SK-N-SH treated with all-trans-retinoic acid at 6 μM for 48 hours (cell line): ENCODE data around the gene GPX4.

Experiments
- ATAC-seq: fragments of 200-7000 bp; cut with Tn5 transposase; 3 replicates; pipeline ENCODE4 v1.9.1; 2020; ENCODE audit warnings: mild to moderate bottlenecking, moderate library complexity
- ARNTL ChIP-seq: fragments of 450-650 bp; formaldehyde crosslinking; IDR thresholded peaks from 2 replicates; pipeline ENCODE4 v1.5.0; 2020; ENCODE audit warnings: low read depth, mild to moderate bottlenecking, moderate library complexity, borderline replicate concordance
- CREB5 ChIP-seq: fragments of 250-450 bp; sonication (Bioruptor Pico); IDR thresholded peaks from 2 replicates; pipeline ENCODE4 v1.5.1; 2020; ENCODE audit warnings: low read depth, mild to moderate bottlenecking, moderate library complexity
- CSDC2 ChIP-seq: fragments of 250-450 bp; sonication (Bioruptor Pico); IDR thresholded peaks from 2 replicates; pipeline ENCODE4 v1.5.0; 2020; ENCODE audit warnings: mild to moderate bottlenecking, moderate library complexity
- ESRRG ChIP-seq: fragments of 250-450 bp; sonication (Bioruptor Pico); IDR thresholded peaks from 2 replicates; pipeline ENCODE4 v1.6.1; 2021; ENCODE audit warnings: mild to moderate bottlenecking
- GLIS3 ChIP-seq: fragments of 250-450 bp; sonication (Bioruptor Pico); IDR thresholded peaks from 2 replicates; pipeline ENCODE4 v1.5.0; 2020; ENCODE audit warnings: mild to moderate bottlenecking, moderate library complexity
- ISL1 ChIP-seq: fragments of 250-450 bp; sonication (Bioruptor Pico); IDR thresholded peaks from 2 replicates; pipeline ENCODE4 v2.1.2; 2022; ENCODE audit warnings: mild to moderate bottlenecking, moderate library complexity
- OSR1 ChIP-seq: fragments of 250-450 bp; sonication (Bioruptor Pico); IDR thresholded peaks from 2 replicates; pipeline ENCODE4 v1.8.0; 2022; ENCODE audit warnings: moderate library complexity, mild to moderate bottlenecking, inconsistent platforms
- POU6F1 ChIP-seq: fragments of 250-450 bp; sonication (Bioruptor Pico); IDR thresholded peaks from 2 replicates; pipeline ENCODE4 v1.8.0; 2021; ENCODE audit warnings: low read depth, mild to moderate bottlenecking, moderate library complexity, borderline replicate concordance
- PPARA ChIP-seq: fragments of 250-450 bp; sonication (Bioruptor Pico); IDR thresholded peaks from 2 replicates; pipeline ENCODE4 v1.5.0; 2020; ENCODE audit warnings: mild to moderate bottlenecking, borderline replicate concordance
- TCF4 ChIP-seq: fragments of 250-450 bp; sonication (Bioruptor Pico); IDR thresholded peaks from 2 replicates; pipeline ENCODE4 v1.8.0; 2021; ENCODE audit warnings: mild to moderate bottlenecking, moderate library complexity, borderline replicate concordance
- TOX ChIP-seq: fragments of 250-450 bp; sonication (Bioruptor Pico); IDR thresholded peaks from 2 replicates; pipeline ENCODE4 v1.8.0; 2021; ENCODE audit warnings: mild to moderate bottlenecking, moderate library complexity, borderline replicate concordance
- ZFP3 ChIP-seq: fragments of 250-450 bp; sonication (Bioruptor Pico); IDR thresholded peaks from 2 replicates; pipeline ENCODE4 v1.5.0; 2020; ENCODE audit warnings: mild to moderate bottlenecking, moderate library complexity
- ZFP30 ChIP-seq: fragments of 450-650 bp; formaldehyde crosslinking; IDR thresholded peaks from 2 replicates; pipeline ENCODE4 v1.5.0; 2022; ENCODE audit warnings: mild to moderate bottlenecking, moderate library complexity
- ZNF565 ChIP-seq: fragments of 450-650 bp; formaldehyde crosslinking; conservative IDR thresholded peaks from 2 replicates; pipeline ENCODE4 v1.5.0; 2020; ENCODE audit warnings: low read depth, mild to moderate bottlenecking, moderate library complexity
- ZNF70 ChIP-seq: fragments of 450-650 bp; formaldehyde crosslinking; IDR thresholded peaks from 2 replicates; pipeline ENCODE4 v1.5.0; 2020; ENCODE audit warnings: mild to moderate bottlenecking, moderate library complexity
- TF ChIP-seq, protein P1 (sequence below): fragments of 250-450 bp; sonication (Bioruptor Pico); IDR thresholded peaks from 2 replicates; pipeline ENCODE4 v1.5.1; 2021; ENCODE audit warnings: mild to moderate bottlenecking, moderate library complexity
- TF ChIP-seq, protein P2 (sequence below): fragments of 250-450 bp; sonication (Bioruptor Pico); IDR thresholded peaks from 2 replicates; pipeline ENCODE4 v1.5.0; 2020; ENCODE audit warnings: mild to moderate bottlenecking, moderate library complexity

Gene GPX4

GRCh38 chr19:1086613-1087012 is 17.2 kb upstream of the GPX4 start:
- ATAC-seq = no peak
- TF ChIP-seq OSR1 (CRISPR knock-in tag) (no peak), ZNF565 (CRISPR knock-in tag) (no peak), ISL1 (no peak), PPARA (CRISPR knock-in tag) (no peak), ZFP30 (CRISPR knock-in tag) (no peak), TOX (no peak)
- TF ChIP-seq, all 23 proteins: peak for 0

- TF ChIP-seq TCF4 (CRISPR knock-in tag) = no peak
- no peak for TF ChIP-seq ESRRG (CRISPR knock-in tag)
- TF ChIP-seq ZFP3 = no peak
- TF ChIP-seq OSR1 (CRISPR knock-in tag) = no peak
- no peak for TF ChIP-seq ARNTL (CRISPR knock-in tag)
- no peak for TF ChIP-seq GLIS3
- no peak for TF ChIP-seq CREB5 (CRISPR knock-in tag)
- no peak for TF ChIP-seq ZNF565 (CRISPR knock-in tag)
- TF ChIP-seq CSDC2 (CRISPR knock-in tag) = no peak
- ATAC-seq = no peak
These were observed 15.9 kb upstream of the GPX4 start for GRCh38 chr19:1087813-1088415.

DNA sequence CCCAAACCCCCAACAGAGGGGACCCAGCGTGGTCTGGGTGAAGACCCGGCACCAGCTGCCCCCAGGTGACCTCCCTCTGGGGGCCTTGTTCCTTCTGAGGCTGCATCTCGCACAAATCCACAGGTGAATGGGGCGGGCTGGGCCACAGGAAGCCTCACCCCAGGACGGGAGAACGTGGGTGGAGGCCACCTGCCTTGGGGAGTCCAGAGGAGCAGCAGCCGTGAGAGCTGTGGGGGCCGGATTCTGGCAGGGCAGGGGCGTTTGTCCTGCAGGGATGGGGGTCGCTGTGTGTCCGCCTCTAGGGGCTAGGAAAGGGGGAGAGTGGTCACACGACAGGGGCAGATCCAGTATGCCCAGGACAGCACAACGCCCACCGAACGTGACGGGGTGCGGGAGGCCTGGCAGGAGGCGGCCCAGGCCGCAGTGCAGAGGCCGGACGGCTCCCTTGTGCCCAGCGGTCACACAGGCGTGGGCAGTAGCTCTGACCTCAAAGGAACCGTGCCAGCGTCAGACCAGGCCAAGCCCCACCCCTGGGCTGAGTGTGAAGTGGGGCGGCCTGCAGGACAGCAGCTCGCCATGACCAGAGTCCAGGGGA is 15.3 kb upstream of the GPX4 start:
- ATAC-seq = no peak
- TF ChIP-seq GLIS3 (no peak), CSDC2 (CRISPR knock-in tag) (no peak), ISL1 (no peak), ZFP3 (no peak)
- TF ChIP-seq, all 23 proteins: peak for 0

DNA sequence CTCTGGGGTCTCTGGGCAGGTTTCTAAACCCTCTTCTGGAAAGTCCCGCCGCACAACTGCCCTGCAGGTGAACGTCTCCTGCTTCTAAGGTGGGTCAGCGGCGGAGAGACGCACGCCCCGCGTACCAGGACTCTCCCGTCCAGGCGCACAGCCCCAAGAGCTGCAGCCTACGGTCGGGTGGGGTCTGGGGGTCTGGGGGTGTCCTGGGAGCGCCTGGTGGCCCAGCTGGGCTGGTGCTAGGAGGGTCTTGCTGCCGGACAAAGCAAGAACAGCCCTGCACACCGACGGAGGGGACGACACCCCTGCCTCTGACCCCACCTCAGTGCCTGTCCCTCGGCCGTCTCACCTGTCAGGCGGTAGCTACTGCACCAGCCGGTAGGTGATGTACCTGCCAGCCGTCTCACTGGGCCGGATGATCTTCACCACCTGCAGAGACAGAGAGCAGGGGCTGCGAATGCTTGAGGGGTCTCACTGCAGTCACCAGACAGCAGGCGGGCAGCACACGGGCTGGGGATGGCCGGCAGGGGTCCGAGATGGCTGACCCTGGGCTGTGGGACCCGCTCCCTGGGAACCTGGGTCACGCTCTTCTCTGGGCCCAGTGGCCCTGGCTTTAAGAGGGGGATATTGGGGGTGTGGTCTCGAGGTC is 14.5 kb upstream of the GPX4 start:
- no peak for TF ChIP-seq GLIS3
- TF ChIP-seq TCF4 (CRISPR knock-in tag) = no peak
- TF ChIP-seq, protein P1, sequence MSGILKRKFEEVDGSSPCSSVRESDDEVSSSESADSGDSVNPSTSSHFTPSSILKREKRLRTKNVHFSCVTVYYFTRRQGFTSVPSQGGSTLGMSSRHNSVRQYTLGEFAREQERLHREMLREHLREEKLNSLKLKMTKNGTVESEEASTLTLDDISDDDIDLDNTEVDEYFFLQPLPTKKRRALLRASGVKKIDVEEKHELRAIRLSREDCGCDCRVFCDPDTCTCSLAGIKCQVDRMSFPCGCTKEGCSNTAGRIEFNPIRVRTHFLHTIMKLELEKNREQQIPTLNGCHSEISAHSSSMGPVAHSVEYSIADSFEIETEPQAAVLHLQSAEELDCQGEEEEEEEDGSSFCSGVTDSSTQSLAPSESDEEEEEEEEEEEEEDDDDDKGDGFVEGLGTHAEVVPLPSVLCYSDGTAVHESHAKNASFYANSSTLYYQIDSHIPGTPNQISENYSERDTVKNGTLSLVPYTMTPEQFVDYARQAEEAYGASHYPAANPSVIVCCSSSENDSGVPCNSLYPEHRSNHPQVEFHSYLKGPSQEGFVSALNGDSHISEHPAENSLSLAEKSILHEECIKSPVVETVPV (CRISPR knock-in tag) = no peak
- TF ChIP-seq ZFP3 = no peak
- no peak for ATAC-seq

GRCh38 chr19:1089891-1090290 is 13.9 kb upstream of the GPX4 start:
- no peak for ATAC-seq

More at GRCh38 chr19:1089891-1090290, 13.9 kb upstream of the GPX4 start:
- TF ChIP-seq POU6F1 (CRISPR knock-in tag) = no peak
- TF ChIP-seq ESRRG (CRISPR knock-in tag) = no peak
- TF ChIP-seq ZNF70 (CRISPR knock-in tag) = no peak
- TF ChIP-seq, protein P2, sequence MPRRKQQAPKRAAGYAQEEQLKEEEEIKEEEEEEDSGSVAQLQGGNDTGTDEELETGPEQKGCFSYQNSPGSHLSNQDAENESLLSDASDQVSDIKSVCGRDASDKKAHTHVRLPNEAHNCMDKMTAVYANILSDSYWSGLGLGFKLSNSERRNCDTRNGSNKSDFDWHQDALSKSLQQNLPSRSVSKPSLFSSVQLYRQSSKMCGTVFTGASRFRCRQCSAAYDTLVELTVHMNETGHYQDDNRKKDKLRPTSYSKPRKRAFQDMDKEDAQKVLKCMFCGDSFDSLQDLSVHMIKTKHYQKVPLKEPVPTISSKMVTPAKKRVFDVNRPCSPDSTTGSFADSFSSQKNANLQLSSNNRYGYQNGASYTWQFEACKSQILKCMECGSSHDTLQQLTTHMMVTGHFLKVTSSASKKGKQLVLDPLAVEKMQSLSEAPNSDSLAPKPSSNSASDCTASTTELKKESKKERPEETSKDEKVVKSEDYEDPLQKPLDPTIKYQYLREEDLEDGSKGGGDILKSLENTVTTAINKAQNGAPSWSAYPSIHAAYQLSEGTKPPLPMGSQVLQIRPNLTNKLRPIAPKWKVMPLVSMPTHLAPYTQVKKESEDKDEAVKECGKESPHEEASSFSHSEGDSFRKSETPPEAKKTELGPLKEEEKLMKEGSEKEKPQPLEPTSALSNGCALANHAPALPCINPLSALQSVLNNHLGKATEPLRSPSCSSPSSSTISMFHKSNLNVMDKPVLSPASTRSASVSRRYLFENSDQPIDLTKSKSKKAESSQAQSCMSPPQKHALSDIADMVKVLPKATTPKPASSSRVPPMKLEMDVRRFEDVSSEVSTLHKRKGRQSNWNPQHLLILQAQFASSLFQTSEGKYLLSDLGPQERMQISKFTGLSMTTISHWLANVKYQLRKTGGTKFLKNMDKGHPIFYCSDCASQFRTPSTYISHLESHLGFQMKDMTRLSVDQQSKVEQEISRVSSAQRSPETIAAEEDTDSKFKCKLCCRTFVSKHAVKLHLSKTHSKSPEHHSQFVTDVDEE (CRISPR knock-in tag) = no peak
- TF ChIP-seq ARNTL (CRISPR knock-in tag) = no peak
